OCI-LY3 (cell line): ENCODE results near the gene TH.

ENCODE experiments used
- CTCF ChIP-seq: fragments of 200-600, 300-600 bp; sonication (generic); IDR thresholded peaks from 2 replicates; pipeline ENCODE4 v1.5.1; 2014; ENCODE audit warnings: antibody characterized with exemption, low read length, low read depth
- EZH2phosphoT487 ChIP-seq: fragments of 200-600 bp; shearing (Covaris generic); IDR thresholded peaks from 2 replicates; pipeline ENCODE4 v1.6.1; 2018; ENCODE audit warnings: antibody characterized with exemption, mixed run types, low read depth

- TF ChIP-seq CTCF (no peak), EZH2phosphoT487 (no peak)
These were observed 41.8 kb downstream of the TH start for GRCh38 chr11:2129699-2130366.
